GM21529 (cell line): Measurements from ENCODE around the gene METTL8.

ENCODE experiments used
- ATAC-seq: cut with Tn5 transposase; IDR thresholded peaks from one replicate; pipeline ENCODE4 v1.9.1; 2021; ENCODE audit not compliant: unreplicated experiment

METTL8 gene

DNA sequence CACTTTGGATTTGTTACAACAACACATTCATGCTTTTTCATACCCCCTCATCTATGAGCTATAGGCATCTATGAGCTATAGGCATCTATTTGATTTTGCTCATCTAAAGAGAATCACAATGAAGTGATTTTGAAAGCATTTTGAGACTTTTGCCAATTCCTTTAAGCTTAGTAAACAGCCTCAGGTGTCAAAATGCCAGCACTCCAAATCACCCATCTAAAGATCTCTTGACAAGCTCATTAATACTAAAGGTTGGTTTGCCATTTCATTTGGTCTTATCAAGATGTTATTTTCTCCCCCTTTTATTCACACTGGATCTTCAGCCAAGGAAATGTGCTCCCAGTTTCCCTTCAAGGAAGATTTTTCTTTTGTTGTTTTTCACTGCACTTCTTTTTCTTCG lies 162.4 kb downstream of the METTL8 start:
- no peak for ATAC-seq

DNA sequence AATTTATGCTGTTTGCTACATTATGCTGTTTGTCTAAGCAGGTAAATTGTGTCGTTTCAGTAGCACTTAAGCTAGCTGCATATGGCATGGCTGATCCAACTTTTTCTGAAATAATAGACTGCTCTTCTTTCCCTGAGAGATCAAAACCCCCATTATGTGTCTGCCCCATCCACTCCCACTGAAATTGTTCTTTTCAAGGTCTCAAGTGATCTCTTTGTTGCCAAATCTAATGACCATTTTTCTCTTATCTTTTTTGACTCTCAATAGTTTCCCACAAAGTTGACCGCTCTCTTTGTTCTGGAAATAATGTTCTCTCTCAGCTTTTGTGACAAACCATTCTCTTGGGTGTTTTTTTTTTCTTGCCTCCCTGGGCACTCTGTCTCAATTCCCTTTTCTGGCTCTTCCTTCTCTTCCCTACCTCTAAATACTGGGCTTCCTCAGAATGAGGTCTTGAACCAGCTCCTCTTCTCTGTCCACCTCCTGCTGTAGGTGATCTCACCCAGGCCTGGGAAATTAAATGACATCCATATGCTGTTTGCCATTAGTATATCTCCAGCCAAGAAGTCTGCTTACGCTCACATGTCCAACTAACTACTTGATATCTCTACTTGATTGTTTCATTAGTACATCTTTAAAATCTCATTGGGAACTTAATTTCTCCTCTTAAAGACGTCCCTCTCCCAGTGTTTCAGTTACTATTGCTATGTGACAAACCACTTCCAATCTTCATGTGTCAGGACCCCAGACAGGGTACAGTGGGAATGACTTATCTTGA lies 165.7 kb downstream of the METTL8 start:
- ATAC-seq, result no peak
